Suprapubic skin (tissue), 4 donors: ENCODE data around the gene ATP6V1A.

ENCODE experiments used
- EP300 ChIP-seq: sonication (generic); formaldehyde crosslinking; IDR thresholded peaks from one replicate; pipeline ENCODE4 v1.6.1; 2017; ENCODE audit warnings: antibody characterized with exemption
- POLR2A ChIP-seq, 2 donors: fragments of 450-650 bp; IDR thresholded peaks; one replicate each; pipeline ENCODE4 v1.6.1; 2017; ENCODE audit warnings: antibody characterized with exemption in 2 of 2, mild to moderate bottlenecking in 2 of 2, moderate library complexity in 2 of 2
- POLR2AphosphoS5 ChIP-seq, 3 donors: sonication (generic); formaldehyde crosslinking; IDR thresholded peaks; one replicate each; pipeline ENCODE4 v1.6.1; 2017; ENCODE audit warnings: antibody characterized with exemption in 3 of 3
- TF ChIP-seq, protein P1 (sequence below), 2 donors: fragments of 200-600 bp in 1 of 2; fragments of 450-650 bp in 1 of 2; sonication (generic) in 1 of 2; IDR thresholded peaks; one replicate each; pipeline ENCODE4 v1.5.1; 2016 to 2019; ENCODE audit warnings: antibody characterized with exemption in 2 of 2, mild to moderate bottlenecking in 1 of 2, moderate library complexity in 1 of 2

GRCh38 chr3:113731694-113732093, 15.1 kb upstream of the ATP6V1A start:
- TF ChIP-seq, protein P1, sequence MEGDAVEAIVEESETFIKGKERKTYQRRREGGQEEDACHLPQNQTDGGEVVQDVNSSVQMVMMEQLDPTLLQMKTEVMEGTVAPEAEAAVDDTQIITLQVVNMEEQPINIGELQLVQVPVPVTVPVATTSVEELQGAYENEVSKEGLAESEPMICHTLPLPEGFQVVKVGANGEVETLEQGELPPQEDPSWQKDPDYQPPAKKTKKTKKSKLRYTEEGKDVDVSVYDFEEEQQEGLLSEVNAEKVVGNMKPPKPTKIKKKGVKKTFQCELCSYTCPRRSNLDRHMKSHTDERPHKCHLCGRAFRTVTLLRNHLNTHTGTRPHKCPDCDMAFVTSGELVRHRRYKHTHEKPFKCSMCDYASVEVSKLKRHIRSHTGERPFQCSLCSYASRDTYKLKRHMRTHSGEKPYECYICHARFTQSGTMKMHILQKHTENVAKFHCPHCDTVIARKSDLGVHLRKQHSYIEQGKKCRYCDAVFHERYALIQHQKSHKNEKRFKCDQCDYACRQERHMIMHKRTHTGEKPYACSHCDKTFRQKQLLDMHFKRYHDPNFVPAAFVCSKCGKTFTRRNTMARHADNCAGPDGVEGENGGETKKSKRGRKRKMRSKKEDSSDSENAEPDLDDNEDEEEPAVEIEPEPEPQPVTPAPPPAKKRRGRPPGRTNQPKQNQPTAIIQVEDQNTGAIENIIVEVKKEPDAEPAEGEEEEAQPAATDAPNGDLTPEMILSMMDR (IDR thresholded peaks at IDR 0.05), result no peak
- TF ChIP-seq POLR2A (IDR thresholded peaks at IDR 0.05) (no peak), POLR2AphosphoS5 (IDR thresholded peaks at IDR 0.05) (no peak), EP300 (no peak)
